ENCODE results near the gene B3GNT2. TPM values are rescaled to one million over a fixed set of nuclear protein-coding genes. Genes with fewer than 3 reads are reported as not detected.
"Not testable (repeated sequence)": the region's sequence is repeated elsewhere in the genome, so short reads cannot be mapped to it uniquely, and the experiment has no call there.

B3GNT2 gene
- total RNA-seq, 4 donors from 2014 or later: 16.9 to 36.9 (median 20.3) TPM

- WGBS: 0% methylated on average over 14 of the region's 63 CpGs
- DNase-seq (ENCODE audit: low spot score in 2 of 2): peak; percentile 76 to 86
- peaks cover 44% of the 10 kb centered on the region for H3K4me1 ChIP-seq
- no peaks in the 10 kb centered on the region for H3K27me3 ChIP-seq
- TF ChIP-seq POLR2AphosphoS5 (IDR thresholded peaks at IDR 0.05): no peak
- no peak for TF ChIP-seq CTCF (IDR thresholded peaks at IDR 0.05)
- no peak for TF ChIP-seq EP300 (IDR thresholded peaks at IDR 0.05)
- TF ChIP-seq POLR2A (IDR thresholded peaks at IDR 0.05): no peak
- no peaks in the 10 kb centered on the region for H3K9me3 ChIP-seq
- peak overlapping the region; percentile 97 for H3K27ac ChIP-seq
- peak overlapping the region; percentile 99 for H3K4me3 ChIP-seq
- H3K36me3 ChIP-seq: no peaks in the 10 kb centered on the region
These were observed 475 bp downstream of the B3GNT2 start for GRCh38 chr2:62196278-62196901.

DNA sequence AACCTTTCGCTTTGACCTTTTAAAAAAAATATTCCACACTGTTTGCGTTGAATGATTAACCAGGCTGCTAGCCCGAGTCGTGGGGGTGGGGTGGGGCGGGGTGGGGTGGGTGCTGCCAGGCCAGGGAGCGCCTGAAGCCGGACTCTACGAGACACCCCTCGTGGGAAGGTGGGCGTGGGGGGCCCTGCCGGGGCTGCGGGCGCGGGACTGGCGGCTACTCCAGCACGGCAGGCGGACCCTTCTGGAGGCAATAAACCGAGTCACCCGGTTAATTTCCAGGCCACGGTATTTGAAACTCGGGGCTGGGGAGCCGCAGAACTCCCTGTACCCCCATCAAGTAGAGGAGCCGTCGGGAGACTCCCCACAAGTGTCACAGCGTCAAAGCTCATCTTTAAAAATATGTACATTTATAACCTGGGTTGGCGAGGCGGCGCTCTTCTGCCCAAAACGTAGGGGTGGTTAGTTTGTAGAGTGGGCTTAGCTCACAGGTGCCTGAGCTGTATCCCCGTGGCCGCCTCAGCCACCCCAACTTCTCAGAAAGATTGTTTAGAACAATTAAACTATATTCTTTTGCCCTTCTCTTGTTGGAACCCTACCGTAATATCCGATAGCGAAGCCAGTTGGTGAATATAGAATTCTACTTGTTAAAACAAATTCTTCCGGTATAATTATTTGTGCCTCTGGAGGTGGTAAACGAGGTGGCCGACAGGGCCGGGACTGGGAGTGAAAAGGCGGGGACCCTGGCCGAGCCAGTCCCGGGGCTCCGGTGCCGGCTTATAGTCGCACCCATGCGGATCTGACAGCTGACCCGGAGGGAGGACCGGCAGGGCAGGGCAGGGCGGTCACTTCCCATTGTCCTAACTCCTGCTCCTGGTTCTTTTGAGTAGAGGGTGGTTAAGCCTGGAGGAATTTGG is 1.4 kb downstream of the B3GNT2 start:
- Histone ChIP-seq H3K4me3 (peak overlapping the region; percentile 99), H3K4me1 (peaks cover 51% of the 10 kb centered on the region), H3K27me3 (no peaks in the 10 kb centered on the region), H3K36me3 (no peaks in the 10 kb centered on the region), H3K27ac (peak overlapping the region; percentile 97), H3K9me3 (no peaks in the 10 kb centered on the region)
- DNase-seq (ENCODE audit: low spot score in 2 of 2): peak in 1 of 2 donors; percentile 85
- under 1% methylated on average over 39 of the region's 48 CpGs for WGBS
- TF ChIP-seq EP300 (IDR thresholded peaks at IDR 0.05) (no peak), CTCF (IDR thresholded peaks at IDR 0.05) (no peak), POLR2A (IDR thresholded peaks at IDR 0.05) (no peak), POLR2AphosphoS5 (IDR thresholded peaks at IDR 0.05) (no peak)

- Histone ChIP-seq H3K27me3 (no peaks in the 10 kb centered on the region), H3K4me3 (peak overlapping the region; percentile 99), H3K9me3 (no peaks in the 10 kb centered on the region), H3K4me1 (peaks cover 53% of the 10 kb centered on the region), H3K36me3 (no peaks in the 10 kb centered on the region), H3K27ac (peak overlapping the region; percentile 97)
- 15% methylated on average over 5 of the region's 5 CpGs for WGBS
- TF ChIP-seq POLR2A (IDR thresholded peaks at IDR 0.05): no peak
- no peak for DNase-seq (ENCODE audit: low spot score in 2 of 2)
These were observed 2.2 kb downstream of the B3GNT2 start for GRCh38 chr2:62197925-62198633.

DNA sequence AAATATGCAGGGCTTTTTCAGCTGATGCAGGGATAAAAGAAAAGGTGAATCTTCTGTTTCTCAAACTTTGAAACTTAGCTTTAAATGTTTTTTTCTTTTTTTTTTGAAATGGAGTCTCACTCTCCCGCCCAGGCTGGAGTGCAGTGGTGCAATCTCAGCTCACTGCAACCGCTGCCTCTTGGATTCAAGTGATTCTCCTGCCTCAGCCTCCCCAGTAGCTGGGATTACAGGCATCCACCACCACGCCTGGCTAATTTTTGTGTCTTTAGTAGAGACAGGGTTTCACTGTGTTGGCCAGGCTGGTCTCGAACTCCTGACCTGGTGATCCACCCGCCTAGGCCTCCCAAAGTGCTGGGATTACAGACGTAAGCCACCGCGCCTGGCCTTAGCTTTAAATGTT is 2.9 kb downstream of the B3GNT2 start:
- peak overlapping the region; percentile 99 for H3K4me3 ChIP-seq
- peak in 1 of 2 donors; percentile 13 for DNase-seq (ENCODE audit: low spot score in 2 of 2)
- peaks cover 53% of the 10 kb centered on the region for H3K4me1 ChIP-seq
- H3K36me3 ChIP-seq, H3K27ac ChIP-seq, H3K9me3 ChIP-seq, H3K27me3 ChIP-seq: not testable (repeated sequence)
- WGBS: 94% methylated on average over 8 of the region's 8 CpGs

DNA sequence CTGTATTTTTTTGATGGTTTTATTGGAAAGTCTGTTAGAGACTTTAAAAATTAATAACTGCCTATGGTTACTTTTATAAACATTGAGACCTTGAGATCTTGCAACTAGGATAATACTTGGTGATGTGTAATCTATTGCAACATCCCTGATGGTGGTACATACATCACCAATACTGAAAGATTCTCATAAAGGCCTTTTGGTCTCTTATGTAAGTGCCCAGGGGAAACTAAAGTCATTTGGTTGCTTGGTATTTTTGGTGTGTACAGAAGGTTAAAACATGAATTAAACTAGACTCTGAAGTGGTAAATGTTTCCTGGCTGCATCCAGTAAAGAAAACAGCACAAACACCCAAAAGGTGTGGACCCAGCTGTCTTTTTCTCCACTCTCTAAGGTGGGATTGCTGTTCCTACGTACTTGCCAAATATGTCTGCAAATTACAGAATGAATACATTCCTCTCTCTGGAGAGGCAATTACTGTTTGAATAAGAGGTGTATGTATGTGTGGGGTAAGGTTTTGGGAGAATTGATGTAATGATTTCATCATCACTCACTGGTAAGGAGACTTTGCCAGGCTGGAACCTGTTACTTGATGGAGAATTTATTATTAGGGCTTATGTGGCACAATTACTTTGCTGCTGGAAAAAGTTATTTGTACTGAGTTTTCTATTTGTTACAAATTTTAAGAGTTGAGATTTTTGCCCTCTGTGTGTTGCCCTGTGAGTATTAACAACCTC is 3.6 kb downstream of the B3GNT2 start:
- no peaks in the 10 kb centered on the region for H3K36me3 ChIP-seq
- H3K27me3 ChIP-seq: no peaks in the 10 kb centered on the region
- H3K27ac ChIP-seq: no peak overlapping the region
- 83% methylated on average over 1 of the region's 1 CpG for WGBS
- no peak for DNase-seq (ENCODE audit: low spot score in 2 of 2)
- no peak overlapping the region for H3K4me3 ChIP-seq
- TF ChIP-seq CTCF (IDR thresholded peaks at IDR 0.05) (no peak), POLR2AphosphoS5 (IDR thresholded peaks at IDR 0.05) (no peak), EP300 (IDR thresholded peaks at IDR 0.05) (no peak), POLR2A (IDR thresholded peaks at IDR 0.05) (no peak)
- H3K9me3 ChIP-seq: no peaks in the 10 kb centered on the region
- H3K4me1 ChIP-seq: peaks cover 53% of the 10 kb centered on the region

Measured in suprapubic skin (tissue), 4 donors.